SKM-1 (cell line): ENCODE results near the gene PNMA8C.
"Not testable (repeated sequence)": the region's sequence is repeated elsewhere in the genome, so short reads cannot be mapped to it uniquely, and the experiment has no call there.

Experiments used
- DNase-seq: peaks from one replicate; lab custom pipeline; 2025; ENCODE audit not compliant: unreplicated experiment; lab: John Stamatoyannopoulos, UW

Gene PNMA8C

GRCh38 chr19:46447824-46448223, 19.1 kb upstream of the PNMA8C start:
- no peak for DNase-seq

DNA sequence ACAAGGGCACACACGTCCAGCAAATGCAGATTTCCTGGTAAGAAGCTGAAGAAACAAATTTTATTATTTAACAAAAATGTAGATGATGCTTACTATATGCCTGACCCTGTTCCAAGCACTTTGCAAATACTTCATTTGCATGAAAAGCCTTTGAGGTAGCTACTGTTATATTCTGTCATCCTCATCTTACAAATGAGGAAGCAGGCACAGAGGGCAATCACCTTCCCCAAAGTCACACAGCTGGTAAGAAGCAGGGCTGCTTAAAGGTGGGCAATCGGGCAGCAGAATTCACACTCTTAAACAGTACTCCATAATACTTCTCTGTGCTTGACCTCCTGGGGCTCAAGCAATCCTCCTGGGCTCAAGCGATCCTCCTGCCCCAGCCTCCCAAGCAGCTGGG, 18.3 kb upstream of the PNMA8C start:
- no peak for DNase-seq

DNA sequence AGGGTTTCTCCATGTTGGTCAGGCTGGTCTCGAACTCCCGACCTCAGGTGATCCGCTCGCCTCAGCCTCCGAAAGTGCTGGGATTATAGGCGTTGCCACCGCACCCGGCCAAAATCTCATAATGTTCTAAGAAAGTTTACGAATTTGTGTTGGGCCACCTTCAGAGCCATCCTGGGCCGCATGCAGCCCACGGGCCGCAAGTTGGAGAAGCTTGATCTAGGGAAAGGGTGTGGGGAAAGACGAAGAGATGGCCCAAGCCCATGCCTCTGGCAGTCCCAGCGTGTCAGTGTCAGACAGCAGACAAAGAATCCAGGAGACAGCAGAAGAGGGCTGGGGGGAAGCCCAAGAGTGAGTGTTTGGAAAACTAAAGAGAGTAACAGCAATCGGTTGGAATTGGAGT, 17.3 kb upstream of the PNMA8C start:
- DNase-seq: no peak

- no peak for DNase-seq
These were observed 14.2 kb upstream of the PNMA8C start for GRCh38 chr19:46442808-46443450.

GRCh38 chr19:46441866-46442265, 13.1 kb upstream of the PNMA8C start:
- no peak for DNase-seq

DNA sequence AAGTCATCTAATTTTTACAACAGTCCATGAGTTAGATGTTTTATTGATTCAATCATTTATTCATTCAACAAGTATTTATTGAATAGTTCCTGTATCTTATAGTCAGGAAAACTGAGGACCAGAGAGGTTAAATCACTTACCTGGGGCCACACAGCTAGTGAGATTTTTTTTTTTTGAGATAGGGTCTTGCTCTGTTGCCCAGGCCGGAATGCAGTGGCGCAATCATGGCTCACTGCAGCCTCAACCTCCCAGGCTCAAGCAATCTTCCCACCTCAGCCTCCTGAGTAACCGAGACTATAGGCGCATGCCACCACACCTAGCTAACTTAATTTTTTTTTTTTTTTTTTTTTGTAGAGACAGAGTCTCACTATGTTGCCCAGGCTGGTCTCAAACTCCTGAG, 7.0 kb upstream of the PNMA8C start:
- not testable (repeated sequence) for DNase-seq

- DNase-seq: no peak
These were observed 6.3 kb upstream of the PNMA8C start for GRCh38 chr19:46435009-46435408.

GRCh38 chr19:46433470-46433869, 4.7 kb upstream of the PNMA8C start:
- DNase-seq: not testable (repeated sequence)

GRCh38 chr19:46431824-46432223, 3.1 kb upstream of the PNMA8C start:
- DNase-seq: no peak

- DNase-seq: no peak
These were observed 1.3 kb upstream of the PNMA8C start for GRCh38 chr19:46429999-46430398.

GRCh38 chr19:46427518-46428045, 1.2 kb downstream of the PNMA8C start:
- no peak for DNase-seq

- DNase-seq: no peak
These were observed 2.1 kb downstream of the PNMA8C start for GRCh38 chr19:46426506-46427162.

DNA sequence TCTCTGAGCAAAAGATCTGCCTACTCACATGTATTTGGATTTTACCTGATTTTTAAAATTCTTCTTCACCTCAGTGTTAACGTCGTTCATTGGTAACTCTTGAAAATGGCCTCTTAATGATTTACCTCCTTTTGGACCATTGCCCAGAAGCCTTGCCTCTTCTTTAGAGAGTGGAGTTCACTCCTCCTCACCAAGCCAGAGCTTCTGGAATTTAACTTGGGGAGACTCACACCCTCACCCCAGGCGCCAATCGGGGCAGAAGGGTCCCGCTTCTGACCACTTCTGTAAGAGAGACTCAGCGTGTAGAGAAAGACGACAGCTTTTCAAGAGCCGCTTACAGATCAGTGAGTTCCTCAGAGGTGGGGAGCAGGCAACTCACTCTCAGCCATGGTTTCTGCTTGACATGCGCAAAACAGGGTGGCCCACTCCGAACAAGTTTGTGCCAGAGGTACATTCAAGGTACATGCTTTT, 2.7 kb downstream of the PNMA8C start:
- no peak for DNase-seq

DNA sequence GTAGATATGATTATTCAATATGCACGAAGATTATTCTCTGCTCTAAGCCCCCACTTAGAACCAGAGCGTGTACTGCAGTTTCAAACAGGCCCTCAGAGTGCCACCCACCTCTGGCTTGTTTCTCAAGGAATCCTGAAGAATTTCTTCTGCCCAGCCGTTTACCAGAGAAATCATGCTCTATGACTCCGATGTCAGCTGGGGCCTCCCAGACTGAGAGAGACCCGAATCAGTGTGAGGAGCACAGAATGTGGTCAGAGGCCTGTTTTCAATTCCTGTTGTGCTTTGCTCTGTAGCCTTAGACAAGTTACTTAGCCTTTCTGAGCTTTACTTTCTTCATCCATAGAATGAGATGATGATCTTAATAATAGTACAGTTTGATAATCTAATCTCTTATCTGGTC, 5.5 kb downstream of the PNMA8C start:
- no peak for DNase-seq

- no peak for DNase-seq
These were observed 6.4 kb downstream of the PNMA8C start for GRCh38 chr19:46422344-46422743.

GRCh38 chr19:46420056-46420455, 8.7 kb downstream of the PNMA8C start:
- no peak for DNase-seq

DNA sequence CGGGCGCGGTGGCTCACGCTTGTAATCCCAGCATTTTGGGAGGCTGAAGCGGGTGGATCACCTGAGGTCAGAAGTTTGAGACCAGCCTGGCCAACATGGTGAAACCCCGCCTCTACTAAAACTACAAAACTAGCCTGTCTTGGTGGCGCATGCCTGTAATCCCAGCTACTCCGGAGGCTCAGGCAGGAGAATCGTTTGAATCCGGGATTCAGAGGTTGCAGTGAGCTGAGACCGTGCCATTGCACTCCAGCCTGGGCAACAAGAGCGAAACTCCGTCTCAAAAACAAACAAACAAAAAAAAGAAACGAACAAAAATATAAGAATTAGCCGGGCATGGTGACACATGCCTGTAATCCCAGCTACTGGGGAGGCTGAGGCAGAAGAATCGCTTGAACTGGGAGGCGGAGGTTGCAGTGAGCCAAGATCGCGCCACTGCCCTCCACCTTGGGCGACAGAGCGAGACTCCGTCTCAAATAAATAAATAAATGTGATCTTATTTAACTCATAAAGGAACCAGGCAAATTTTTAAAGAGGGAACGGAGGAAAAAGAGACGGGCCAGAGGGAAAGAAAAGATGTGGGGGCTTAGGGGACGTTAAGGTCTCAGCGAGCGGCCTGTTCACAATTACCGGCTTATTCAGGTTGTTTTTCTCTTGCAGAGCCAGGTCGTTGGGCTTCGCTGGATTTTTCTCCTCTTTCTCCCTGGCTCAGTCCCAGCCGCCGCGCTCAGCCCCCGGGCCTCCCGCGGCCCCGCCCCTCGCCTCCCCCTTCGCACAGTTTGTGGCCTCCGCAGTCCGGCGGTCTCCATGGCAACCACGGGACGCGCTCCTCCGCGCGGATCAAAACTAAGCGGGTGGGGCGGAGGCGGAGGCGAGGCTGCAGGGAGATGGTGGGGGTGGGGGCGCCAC, 12.7 kb downstream of the PNMA8C start:
- not testable (repeated sequence) for DNase-seq

DNA sequence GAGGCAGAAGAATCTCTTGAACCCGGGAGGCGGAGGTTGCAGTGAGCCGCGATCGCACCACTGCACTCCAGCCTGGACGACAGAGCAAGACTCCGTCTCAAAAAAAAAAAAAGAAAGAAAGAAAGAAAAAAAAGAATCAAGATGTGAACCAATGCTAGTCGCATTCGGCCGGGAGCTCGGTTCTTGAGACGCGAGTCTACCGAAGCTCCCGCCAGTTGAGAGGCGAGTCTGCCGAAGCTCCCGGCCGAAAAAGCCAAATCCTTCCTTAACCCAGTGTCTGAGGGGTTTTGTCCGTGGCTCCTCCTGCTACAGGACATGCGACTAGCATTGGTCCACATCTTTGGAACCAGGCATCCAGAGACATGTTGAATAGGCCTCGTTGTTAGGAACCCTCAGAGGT, 13.8 kb downstream of the PNMA8C start:
- DNase-seq: not testable (repeated sequence)

DNA sequence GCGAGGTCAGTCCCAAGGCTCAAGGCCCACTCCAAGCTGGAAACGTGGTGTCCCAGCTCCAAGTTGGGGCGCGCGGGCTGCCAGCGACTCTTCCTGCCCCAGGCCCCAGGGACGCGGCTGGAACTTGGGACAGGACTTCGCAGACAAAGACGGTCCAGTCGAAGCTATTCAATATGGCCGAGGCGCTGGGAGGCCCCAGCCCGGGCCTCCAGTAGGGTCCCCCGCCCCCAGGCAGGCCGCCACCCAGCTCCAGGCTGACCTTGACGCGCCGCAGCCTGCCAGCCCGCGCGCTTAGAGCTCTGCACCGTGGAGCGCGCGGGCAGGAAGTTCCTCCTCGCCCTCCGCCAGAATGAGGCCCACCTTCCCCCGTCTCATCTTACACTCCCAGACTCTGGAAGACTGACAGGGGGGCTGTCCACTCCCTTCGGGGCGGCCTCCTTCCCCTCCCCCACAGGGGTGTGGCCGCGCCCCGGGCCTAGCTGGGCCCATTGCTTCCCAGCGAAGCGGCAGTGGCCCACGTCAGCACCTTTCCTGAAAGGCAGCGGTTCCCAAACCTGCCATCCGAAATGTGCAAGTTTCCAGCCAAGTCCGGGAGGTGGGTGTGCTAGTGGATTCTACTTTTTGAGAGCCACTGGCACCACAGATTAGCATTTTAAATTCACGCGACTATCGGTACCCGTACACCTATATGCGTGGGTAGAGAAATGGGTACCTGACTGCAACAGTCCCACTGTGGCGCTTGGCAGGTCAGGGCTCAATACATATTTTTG, 15.3 kb downstream of the PNMA8C start, which contains the start of gene CCDC8:
Gene CCDC8, minus strand, starts transcription at position 303 of the 770 bp plus-strand sequence. CDS start 754 bp downstream, outside the sequence.
- no peak for DNase-seq

- DNase-seq: no peak
These were observed 16.0 kb downstream of the PNMA8C start for GRCh38 chr19:46412650-46413261.
